ENCODE data around the gene PRSS2. TPM values are rescaled to one million over a fixed set of nuclear protein-coding genes. Genes with fewer than 3 reads are reported as not detected.

PRSS2 gene
- total RNA-seq, 2 experiments from 2014 or later: not detected

DNA sequence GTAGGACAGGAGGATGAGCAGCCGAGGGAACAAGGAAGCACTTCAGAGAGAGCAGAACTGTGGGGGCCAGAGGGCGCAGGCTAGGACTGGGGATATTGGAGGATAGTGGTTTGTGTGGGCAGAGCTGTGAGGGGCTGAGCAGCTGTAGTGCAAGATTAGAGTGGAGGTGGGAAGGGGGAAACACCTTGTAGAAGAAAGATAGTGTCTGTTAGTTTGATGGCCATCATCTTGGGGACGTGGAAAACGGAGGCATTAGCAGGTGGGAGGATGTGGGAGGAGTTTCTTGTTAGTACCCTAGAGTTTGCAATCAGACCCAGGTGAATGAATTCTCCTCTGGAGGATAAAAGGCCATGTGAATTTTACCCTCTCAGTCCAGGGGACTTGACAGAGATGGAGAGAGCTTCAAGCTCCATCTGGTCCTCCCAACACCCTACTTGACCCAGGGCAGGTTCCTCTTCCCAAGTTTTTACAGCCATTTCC is 34.0 kb downstream of the PRSS2 start:
- H3K4me3 Mint-ChIP-seq: peak overlapping the region; percentile 94

DNA sequence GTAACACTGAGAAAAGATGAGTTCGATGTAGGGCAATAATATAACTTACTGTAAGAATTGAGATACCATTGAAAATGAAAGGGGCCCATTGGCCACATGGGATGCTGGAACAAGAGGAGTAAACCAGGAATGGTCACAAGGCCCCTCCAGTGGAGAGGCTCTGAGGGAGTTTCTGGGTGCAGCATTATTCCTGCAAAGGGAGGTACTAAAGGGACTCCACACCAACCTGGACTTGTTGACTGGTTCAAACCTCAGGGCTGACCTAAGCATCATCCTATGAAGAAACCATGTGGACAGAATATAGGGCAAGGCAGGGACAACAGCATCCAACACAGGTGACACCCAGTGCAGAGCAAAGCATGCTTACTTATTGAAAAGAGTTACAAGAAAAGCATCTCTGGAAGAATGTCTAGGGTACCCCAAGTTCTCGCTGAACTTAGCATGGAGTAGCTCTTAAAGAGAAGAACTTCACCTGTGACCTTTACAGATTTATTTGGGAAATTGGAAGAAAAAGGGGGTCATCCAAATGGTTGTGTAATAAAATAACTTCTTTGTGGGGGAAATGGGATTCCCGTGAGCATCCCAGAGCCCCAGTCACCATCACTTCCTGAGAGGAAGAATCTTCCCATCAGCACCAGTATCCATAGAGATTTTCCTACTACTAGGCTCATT is 34.7 kb downstream of the PRSS2 start:
- POLR2A ChIA-PET: interaction anchor here (1.3 to 15.1 kb wide), 4 partner anchors 13 to 169 kb away, joined by 3 to 1271 read pairs (median 6); no protein-coding TSS in a partner anchor
- no peak for DNase-seq
- Mint-ChIP-seq H3K4me3 (peak overlapping the region; percentile 94), H3K4me1 (peaks cover 89% of the 10 kb centered on the region), H3K9me3 (no peaks in the 10 kb centered on the region), H3K36me3 (peaks cover 39% of the 10 kb centered on the region), H3K27ac (peak overlapping the region; percentile 99), H3K27me3 (no peaks in the 10 kb centered on the region)
- ATAC-seq (ENCODE audit: low read depth): no peak

More for the DNA sequence above, 34.0 kb downstream of the PRSS2 start:
- Mint-ChIP-seq H3K9me3 (no peaks in the 10 kb centered on the region), H3K27ac (peak overlapping the region; percentile 99), H3K36me3 (peaks cover 45% of the 10 kb centered on the region), H3K27me3 (no peaks in the 10 kb centered on the region), H3K4me1 (peaks cover 89% of the 10 kb centered on the region)
- DNase-seq: peak; percentile 51
- peak; percentile 3 for ATAC-seq (ENCODE audit: low read depth)
- POLR2A ChIA-PET: interaction anchor here (1.3 to 15.1 kb wide), 4 partner anchors 12 to 168 kb away, joined by 3 to 1271 read pairs (median 6); no protein-coding TSS in a partner anchor

DNA sequence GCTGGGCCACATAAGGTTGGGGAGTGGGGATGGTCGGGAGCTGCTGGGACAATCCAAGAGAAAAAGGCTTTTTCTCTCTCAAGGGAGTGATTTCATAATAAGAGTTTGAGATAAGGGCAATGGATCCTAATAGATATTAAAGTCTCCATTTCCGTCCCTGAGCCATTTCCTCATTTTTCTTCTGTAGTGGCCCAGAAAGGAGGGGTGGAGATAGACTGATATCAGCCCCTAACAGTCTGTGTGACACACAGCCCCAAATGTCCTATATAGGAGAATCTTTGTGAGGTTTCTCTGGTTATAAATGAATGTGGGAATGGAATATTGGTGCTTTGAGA is 35.2 kb downstream of the PRSS2 start:
- Mint-ChIP-seq H3K27ac (peak overlapping the region; percentile 99), H3K36me3 (peaks cover 34% of the 10 kb centered on the region), H3K27me3 (no peaks in the 10 kb centered on the region), H3K4me3 (peak overlapping the region; percentile 94), H3K4me1 (peaks cover 88% of the 10 kb centered on the region), H3K9me3 (no peaks in the 10 kb centered on the region)
- ATAC-seq (ENCODE audit: low read depth) (no peak), DNase-seq (no peak)
- POLR2A ChIA-PET: interaction anchor here (2.1 to 15.1 kb wide), 2 partner anchors 14 to 93 kb away, joined by 7 to 1271 read pairs; no protein-coding TSS in a partner anchor

DNA sequence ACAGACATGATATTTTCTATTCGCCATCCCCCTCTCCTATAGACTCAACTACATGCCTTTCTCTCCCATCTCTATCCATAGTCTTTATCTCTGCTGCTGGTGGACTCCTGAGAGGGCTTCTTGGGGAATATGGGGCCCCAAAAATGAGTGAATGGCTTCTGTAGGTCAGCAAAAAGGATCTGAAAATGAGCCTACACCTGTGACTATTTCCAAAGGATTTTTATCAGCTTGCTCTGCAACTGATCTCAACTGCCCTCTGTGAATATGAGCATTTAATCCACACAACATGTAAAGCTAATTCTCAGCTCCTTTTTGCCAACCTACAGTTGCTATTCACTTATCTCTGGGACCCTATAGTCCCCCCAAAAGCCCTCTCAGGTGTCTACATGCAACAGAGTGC is 36.2 kb downstream of the PRSS2 start:
- peak overlapping the region; percentile 81 for H3K4me3 Mint-ChIP-seq
- H3K27me3 Mint-ChIP-seq: no peaks in the 10 kb centered on the region
- no peaks in the 10 kb centered on the region for H3K9me3 Mint-ChIP-seq
- DNase-seq (no peak), ATAC-seq (ENCODE audit: low read depth) (no peak)
- H3K27ac Mint-ChIP-seq: peak overlapping the region; percentile 99
- POLR2A ChIA-PET: interaction anchor here (5.2 to 15.1 kb wide), 2 partner anchors 14 to 92 kb away, joined by 33 to 1271 read pairs; no protein-coding TSS in a partner anchor
- peaks cover 28% of the 10 kb centered on the region for H3K36me3 Mint-ChIP-seq
- peaks cover 89% of the 10 kb centered on the region for H3K4me1 Mint-ChIP-seq

DNA sequence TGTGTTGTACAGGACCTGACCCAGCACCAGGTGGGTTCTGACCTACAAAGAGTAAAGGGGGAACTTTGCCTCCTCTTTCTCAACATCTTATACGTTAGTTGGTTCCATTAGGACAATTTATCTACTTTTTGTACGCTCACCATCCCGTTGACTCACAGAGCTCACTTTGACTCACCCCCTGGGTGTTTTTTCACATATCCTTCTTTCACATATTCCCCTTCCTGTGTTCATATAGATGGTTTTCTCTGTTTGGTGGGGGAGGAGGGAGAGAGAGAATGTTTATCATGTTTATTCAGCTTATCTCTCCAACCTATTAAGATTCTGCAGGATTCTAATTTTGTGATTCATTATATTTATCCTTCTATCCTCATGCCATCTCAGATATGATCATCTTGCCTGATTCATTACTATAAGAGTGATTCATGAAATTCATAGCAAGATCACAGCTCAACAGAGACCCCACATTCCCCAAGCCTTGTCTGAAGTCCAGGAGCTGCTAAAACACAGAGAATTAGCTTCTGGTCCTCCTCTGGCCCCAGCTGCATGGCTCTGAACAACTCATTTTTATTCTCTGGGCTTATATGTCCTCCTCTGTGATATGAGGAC is 37.2 kb downstream of the PRSS2 start:
- no peaks in the 10 kb centered on the region for H3K27me3 Mint-ChIP-seq
- peak overlapping the region; percentile 81 for H3K4me3 Mint-ChIP-seq
- DNase-seq: no peak
- POLR2A ChIA-PET: interaction anchor here (0.5 to 15.1 kb wide), 16 partner anchors 15 to 1249 kb away, joined by 3 to 1271 read pairs (median 6); no protein-coding TSS in a partner anchor
- peak overlapping the region; percentile 99 for H3K27ac Mint-ChIP-seq
- no peak for ATAC-seq (ENCODE audit: low read depth)
- H3K4me1 Mint-ChIP-seq: peaks cover 90% of the 10 kb centered on the region
- H3K9me3 Mint-ChIP-seq: no peaks in the 10 kb centered on the region
- H3K36me3 Mint-ChIP-seq: peaks cover 19% of the 10 kb centered on the region

DNA sequence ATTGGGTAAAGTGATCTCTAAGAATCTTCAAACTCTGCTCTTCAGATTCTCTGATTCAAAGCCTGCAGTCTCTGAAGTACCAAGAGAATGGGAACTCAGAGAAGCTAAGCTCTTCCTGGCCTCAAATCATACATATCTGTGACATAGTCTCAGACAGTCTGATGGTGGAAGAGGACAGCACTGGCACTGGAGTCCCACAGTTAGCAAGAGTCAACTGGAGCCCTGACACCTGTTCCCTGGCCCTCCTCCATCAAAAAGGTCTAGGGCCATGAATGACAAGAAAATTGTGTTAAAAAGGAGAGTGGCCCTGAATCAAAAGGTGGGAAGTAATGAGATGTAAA is 37.7 kb downstream of the PRSS2 start:
- ATAC-seq (ENCODE audit: low read depth) (peak; percentile 42), DNase-seq (no peak)
- POLR2A ChIA-PET: interaction anchor here (0.6 to 15.1 kb wide), 17 partner anchors 10 to 1250 kb away, joined by 3 to 1271 read pairs (median 4); no protein-coding TSS in a partner anchor
- H3K27me3 Mint-ChIP-seq: no peaks in the 10 kb centered on the region
- peaks cover 14% of the 10 kb centered on the region for H3K36me3 Mint-ChIP-seq
- H3K9me3 Mint-ChIP-seq: no peaks in the 10 kb centered on the region
- peak overlapping the region; percentile 99 for H3K27ac Mint-ChIP-seq
- peaks cover 90% of the 10 kb centered on the region for H3K4me1 Mint-ChIP-seq
- H3K4me3 Mint-ChIP-seq: peak overlapping the region; percentile 81

DNA sequence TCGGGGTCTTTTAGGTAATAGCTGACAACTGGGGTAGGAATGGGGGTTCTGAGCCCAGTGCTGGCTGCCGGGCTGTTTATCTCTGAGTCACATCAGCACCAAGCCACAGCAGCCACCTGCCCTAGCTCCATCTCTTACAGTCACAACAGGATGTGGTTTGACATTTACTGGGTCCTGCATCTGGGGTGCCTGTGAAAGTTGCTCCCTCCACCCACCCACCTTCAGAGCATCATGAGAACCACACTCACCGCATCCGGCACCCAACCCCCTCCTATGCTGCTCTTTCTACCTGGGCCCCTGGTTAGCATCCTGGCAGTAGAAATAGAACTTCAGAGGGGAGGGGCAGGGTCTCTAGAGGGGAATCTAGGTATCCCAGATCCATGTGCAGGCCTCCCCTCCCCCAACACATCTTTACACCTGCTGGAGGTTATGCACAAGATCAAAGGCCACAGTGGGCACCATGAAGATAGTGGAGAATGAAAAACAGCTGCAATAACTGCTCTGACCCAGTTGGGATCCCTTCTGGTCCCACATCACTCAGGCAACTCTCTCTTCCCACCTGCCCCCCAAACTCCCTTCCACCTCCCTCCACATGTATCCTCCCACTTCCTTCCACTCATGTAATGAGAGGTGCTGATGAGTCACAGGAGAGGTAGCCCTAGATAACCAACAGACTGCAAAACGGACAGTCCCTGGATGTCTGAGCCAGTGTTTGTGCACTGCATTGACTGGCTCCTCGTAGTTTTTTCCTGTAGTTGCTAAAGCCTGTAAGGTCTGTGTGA is 38.2 kb downstream of the PRSS2 start:
- H3K27me3 Mint-ChIP-seq: no peaks in the 10 kb centered on the region
- ATAC-seq (ENCODE audit: low read depth) (peak; percentile 70), DNase-seq (peak; percentile 91)
- peaks cover 90% of the 10 kb centered on the region for H3K4me1 Mint-ChIP-seq
- H3K36me3 Mint-ChIP-seq: peaks cover 12% of the 10 kb centered on the region
- POLR2A ChIA-PET: interaction anchor here (0.9 to 15.1 kb wide), 18 partner anchors 9 to 570 kb away, joined by 3 to 1271 read pairs (median 5); no protein-coding TSS in a partner anchor
- H3K27ac Mint-ChIP-seq: peak overlapping the region; percentile 99
- peak overlapping the region; percentile 81 for H3K4me3 Mint-ChIP-seq
- H3K9me3 Mint-ChIP-seq: no peaks in the 10 kb centered on the region

DNA sequence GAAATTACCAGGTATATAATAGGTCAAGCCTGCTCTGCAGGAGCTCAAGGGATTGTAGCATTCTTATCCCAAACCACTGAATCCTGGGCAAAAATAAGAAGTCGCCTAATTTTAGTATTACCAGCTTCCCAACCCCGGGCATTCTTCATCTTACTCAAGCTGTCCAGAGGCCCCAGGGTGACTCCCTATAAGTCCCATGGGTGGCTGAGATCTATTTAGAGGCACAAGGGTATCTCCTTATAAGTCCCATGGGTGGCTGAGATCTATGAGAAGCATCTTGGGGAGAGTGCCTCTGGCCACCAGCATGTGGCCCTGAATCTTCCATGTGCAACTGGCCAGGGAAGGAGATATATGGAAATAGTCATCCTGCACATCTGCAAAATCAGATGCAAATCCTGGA is 38.9 kb downstream of the PRSS2 start:
- POLR2A ChIA-PET: interaction anchor here (0.9 to 15.1 kb wide), 9 partner anchors 17 to 570 kb away, joined by 3 to 1271 read pairs (median 8); no protein-coding TSS in a partner anchor
- no peaks in the 10 kb centered on the region for H3K27me3 Mint-ChIP-seq

DNA sequence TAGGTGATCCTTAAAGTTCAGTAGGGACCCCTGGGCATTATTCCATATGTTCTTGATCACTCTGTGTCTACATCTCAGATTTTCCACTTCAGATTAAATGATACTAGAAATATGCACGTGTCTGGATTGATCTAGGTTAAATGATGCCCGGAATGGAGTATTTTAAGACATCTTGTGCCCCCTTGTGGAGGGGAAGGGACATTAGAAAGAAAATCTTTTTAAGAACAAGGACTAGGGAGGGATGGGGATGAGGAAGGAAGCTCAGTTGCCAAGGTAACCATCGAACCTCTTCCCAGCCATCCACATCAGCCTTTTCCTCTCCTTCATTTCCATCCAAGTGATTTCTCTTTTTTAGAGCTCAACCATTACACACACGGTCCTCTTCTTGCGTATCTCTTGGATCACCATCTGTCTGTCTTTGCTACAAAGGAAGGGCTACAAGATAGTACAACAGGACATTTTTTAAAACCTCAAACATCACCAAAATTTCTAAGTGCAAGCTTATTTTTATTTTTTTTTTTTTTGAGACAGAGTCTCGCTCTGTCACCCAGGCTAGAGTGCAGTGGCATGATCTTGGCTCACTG is 40.5 kb downstream of the PRSS2 start:
- peak overlapping the region; percentile 99 for H3K27ac Mint-ChIP-seq
- peaks cover 76% of the 10 kb centered on the region for H3K4me1 Mint-ChIP-seq
- no peaks in the 10 kb centered on the region for H3K27me3 Mint-ChIP-seq
- no peak for ATAC-seq (ENCODE audit: low read depth)
- peak overlapping the region; percentile 69 for H3K4me3 Mint-ChIP-seq
- POLR2A ChIA-PET: interaction anchor here (0.7 to 15.1 kb wide), 10 partner anchors 19 to 508 kb away, joined by 3 to 1271 read pairs (median 6); no protein-coding TSS in a partner anchor
- H3K36me3 Mint-ChIP-seq: no peaks in the 10 kb centered on the region
- H3K9me3 Mint-ChIP-seq: no peaks in the 10 kb centered on the region
- DNase-seq: no peak

More for the DNA sequence above, 38.9 kb downstream of the PRSS2 start:
- H3K36me3 Mint-ChIP-seq: peaks cover 6% of the 10 kb centered on the region
- DNase-seq (no peak), ATAC-seq (ENCODE audit: low read depth) (no peak)
- H3K27ac Mint-ChIP-seq: peak overlapping the region; percentile 99
- H3K4me1 Mint-ChIP-seq: peaks cover 89% of the 10 kb centered on the region
- H3K9me3 Mint-ChIP-seq: no peaks in the 10 kb centered on the region
- peak overlapping the region; percentile 81 for H3K4me3 Mint-ChIP-seq

DNA sequence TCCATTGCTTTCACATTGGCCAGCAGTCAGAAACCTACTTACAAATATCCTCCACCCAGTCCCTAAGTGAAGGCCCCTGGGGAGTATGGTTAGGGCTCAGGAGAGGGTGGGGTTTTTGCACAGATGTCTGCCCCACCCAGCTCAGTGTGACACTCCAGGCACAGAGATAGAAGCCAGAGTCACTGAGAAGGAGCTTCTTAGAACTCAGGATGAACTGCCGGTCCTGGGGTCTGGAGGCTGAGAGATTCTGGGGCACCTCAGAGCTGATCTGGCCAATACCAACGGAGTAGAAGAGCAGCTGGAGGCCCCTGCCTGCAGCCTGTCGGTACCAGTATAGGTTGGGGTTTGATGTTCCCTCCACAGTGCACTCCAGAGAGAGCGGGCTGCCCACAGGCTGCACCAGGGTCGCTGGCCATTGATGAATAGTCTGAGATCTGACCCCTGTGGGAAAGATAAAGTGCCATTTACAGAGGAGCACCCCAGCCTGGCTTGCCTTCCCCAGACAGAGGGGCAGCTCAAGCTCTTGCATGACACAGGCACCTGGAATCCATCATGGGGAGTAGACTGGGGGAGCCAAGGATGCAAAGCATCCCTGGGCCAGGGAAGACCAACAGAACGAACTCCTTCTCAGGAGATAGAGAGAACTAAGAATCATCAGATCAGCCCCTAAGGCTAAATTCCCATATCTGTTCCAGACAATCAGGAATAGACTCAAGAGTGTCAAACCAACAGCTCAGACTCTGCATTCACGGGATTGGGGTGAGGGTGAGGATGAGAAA is 41.9 kb downstream of the PRSS2 start:
- peak overlapping the region; percentile 69 for H3K4me3 Mint-ChIP-seq
- POLR2A ChIA-PET: interaction anchor here (1.2 to 15.1 kb wide), 2 partner anchors 13 to 20 kb away, joined by 3 to 1271 read pairs; no protein-coding TSS in a partner anchor

DNA sequence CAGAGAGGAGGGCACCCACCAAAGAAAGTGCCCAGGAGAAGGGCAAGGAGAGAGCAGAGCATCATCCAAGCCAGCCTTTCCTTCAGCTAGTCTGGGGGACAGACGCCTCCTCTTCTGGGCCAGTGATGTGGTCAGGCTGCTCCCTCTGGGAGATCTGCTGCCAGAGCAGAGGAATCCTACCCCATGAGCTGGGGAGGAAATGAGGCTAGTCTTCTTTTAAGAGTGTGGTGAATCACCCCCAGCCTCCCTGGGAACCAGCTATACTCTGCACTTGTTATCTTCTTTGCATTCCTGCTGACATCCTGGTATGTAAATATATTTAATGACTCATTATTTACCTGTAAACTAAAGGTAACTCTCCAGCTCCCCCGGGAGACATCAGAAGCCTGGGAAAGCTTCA is 42.5 kb downstream of the PRSS2 start:
- Mint-ChIP-seq H3K4me1 (peaks cover 57% of the 10 kb centered on the region), H3K9me3 (no peaks in the 10 kb centered on the region), H3K4me3 (peak overlapping the region; percentile 69), H3K27ac (peak overlapping the region; percentile 99), H3K36me3 (no peaks in the 10 kb centered on the region), H3K27me3 (peaks cover 2% of the 10 kb centered on the region)
- POLR2A ChIA-PET: interaction anchor here (0.7 to 15.1 kb wide), 5 partner anchors 13 to 425 kb away, joined by 3 to 1271 read pairs (median 8); no protein-coding TSS in a partner anchor
- DNase-seq (no peak), ATAC-seq (ENCODE audit: low read depth) (no peak)

More for the DNA sequence above, 41.9 kb downstream of the PRSS2 start:
- ATAC-seq (ENCODE audit: low read depth) (no peak), DNase-seq (no peak)
- H3K27me3 Mint-ChIP-seq: peaks cover 2% of the 10 kb centered on the region
- peaks cover 63% of the 10 kb centered on the region for H3K4me1 Mint-ChIP-seq
- peak overlapping the region; percentile 99 for H3K27ac Mint-ChIP-seq
- no peaks in the 10 kb centered on the region for H3K36me3 Mint-ChIP-seq
- H3K9me3 Mint-ChIP-seq: no peaks in the 10 kb centered on the region

DNA sequence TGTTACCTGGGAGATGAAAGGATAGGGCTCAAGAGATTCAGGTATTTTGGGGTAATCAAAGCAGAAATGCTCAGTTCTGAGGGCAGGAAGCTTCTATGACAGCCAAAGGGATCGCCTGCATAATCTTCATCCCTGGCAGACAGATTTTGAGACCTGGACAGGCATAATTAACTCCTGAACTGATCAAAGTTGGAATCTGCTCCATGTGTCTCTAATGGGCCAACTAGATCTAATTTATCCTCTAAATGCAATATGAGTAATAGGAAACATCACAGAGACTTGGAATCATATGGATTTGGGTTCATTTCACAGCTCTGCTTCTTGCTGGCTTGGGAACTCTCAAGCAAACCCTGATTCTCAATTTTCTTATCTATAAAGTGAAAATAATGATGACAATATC is 42.9 kb downstream of the PRSS2 start:
- Mint-ChIP-seq H3K27ac (peak overlapping the region; percentile 99), H3K36me3 (no peaks in the 10 kb centered on the region), H3K9me3 (no peaks in the 10 kb centered on the region), H3K27me3 (peaks cover 2% of the 10 kb centered on the region), H3K4me1 (peaks cover 52% of the 10 kb centered on the region), H3K4me3 (peak overlapping the region; percentile 7)
- DNase-seq (no peak), ATAC-seq (ENCODE audit: low read depth) (no peak)
- POLR2A ChIA-PET: interaction anchor here (0.7 to 15.1 kb wide), 5 partner anchors 12 to 425 kb away, joined by 3 to 1271 read pairs (median 8); no protein-coding TSS in a partner anchor
